SIG-M5 treated with dmso at 0.1 percent for 504 hours (cell line): ENCODE data around the gene MMP2.

Source experiments
- DNase-seq: peaks from one replicate; lab custom pipeline; 2025; ENCODE audit not compliant: unreplicated experiment; lab: John Stamatoyannopoulos, UW

The MMP2 gene

GRCh38 chr16:55468352-55468990, 10.5 kb upstream of the MMP2 start:
- no peak for DNase-seq

GRCh38 chr16:55469821-55470532, 9.0 kb upstream of the MMP2 start:
- DNase-seq = no peak

- no peak for DNase-seq
Observed at GRCh38 chr16:55470533-55471371, 8.2 kb upstream of the MMP2 start.

GRCh38 chr16:55471448-55472097, 7.4 kb upstream of the MMP2 start:
- peak; percentile 11 for DNase-seq

- no peak for DNase-seq
Observed at GRCh38 chr16:55473587-55473986, 5.4 kb upstream of the MMP2 start.

- no peak for DNase-seq
Observed at GRCh38 chr16:55474821-55475220, 4.2 kb upstream of the MMP2 start.

- DNase-seq = no peak
Observed at GRCh38 chr16:55475919-55476318, 3.1 kb upstream of the MMP2 start.

GRCh38 chr16:55476625-55477533, 2.1 kb upstream of the MMP2 start:
- DNase-seq = no peak

- DNase-seq = no peak
Observed at GRCh38 chr16:55477736-55478135, 1.3 kb upstream of the MMP2 start.

GRCh38 chr16:55479430-55480140, 587 bp downstream of the MMP2 start:
- no peak for DNase-seq

- DNase-seq = no peak
Observed at GRCh38 chr16:55480228-55480655, 1.2 kb downstream of the MMP2 start.

GRCh38 chr16:55481023-55481422, 2.0 kb downstream of the MMP2 start:
- DNase-seq = no peak

GRCh38 chr16:55482056-55482455, 3.1 kb downstream of the MMP2 start:
- DNase-seq = no peak

- DNase-seq = no peak
Observed at GRCh38 chr16:55487048-55487803, 8.2 kb downstream of the MMP2 start.

GRCh38 chr16:55488306-55488705, 9.3 kb downstream of the MMP2 start:
- DNase-seq = no peak

GRCh38 chr16:55489119-55489955, 10.3 kb downstream of the MMP2 start:
- no peak for DNase-seq

GRCh38 chr16:55489956-55490265, 10.9 kb downstream of the MMP2 start:
- DNase-seq = no peak

- no peak for DNase-seq
Observed at GRCh38 chr16:55490301-55490700, 11.3 kb downstream of the MMP2 start.
